NCI-H510A (cell line): ENCODE measurements around the gene CASQ1.
A peak's percentile ranks its signal among the peaks of the same experiment; 100 is the strongest.

Source experiments
- DNase-seq: peaks from one replicate; lab custom pipeline; 2025; lab: John Stamatoyannopoulos, UW

The CASQ1 gene

DNA sequence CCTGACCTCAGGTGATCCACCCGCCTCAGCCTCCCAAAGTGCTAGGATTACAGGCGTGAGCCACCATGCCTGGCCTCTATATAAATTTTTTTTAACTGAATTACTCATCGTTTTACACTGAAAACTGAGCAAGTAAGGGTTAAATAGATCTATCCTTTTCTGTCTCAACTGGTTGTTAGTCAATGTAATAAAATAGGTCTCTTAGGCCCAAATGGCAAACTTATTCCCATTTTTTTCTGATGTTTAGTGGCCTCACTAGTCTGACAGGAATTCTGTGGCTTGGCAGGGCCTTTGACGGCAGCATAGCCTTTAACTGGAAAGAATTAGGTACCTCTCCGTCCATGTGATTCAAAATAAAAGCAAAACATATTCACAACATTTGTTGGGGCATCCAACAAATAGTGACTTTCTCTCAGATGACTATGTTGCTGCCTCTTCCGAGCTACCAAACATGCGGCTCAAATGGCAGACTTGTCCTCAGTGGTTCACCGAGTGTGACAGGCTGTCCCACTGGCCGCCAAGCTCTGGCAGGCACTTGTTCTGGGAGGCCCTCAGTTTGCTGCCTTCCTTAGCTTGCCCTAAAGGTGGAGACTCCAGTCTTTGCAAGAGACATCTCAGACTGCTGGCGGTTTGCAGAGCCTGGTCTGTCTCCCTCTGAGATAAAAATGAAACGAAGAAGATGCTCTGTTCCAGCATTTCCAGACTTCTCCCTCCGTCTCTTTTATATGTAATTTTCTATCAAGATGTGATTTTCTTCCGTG, 21.6 kb upstream of the CASQ1 start:
- DNase-seq: no peak

DNA sequence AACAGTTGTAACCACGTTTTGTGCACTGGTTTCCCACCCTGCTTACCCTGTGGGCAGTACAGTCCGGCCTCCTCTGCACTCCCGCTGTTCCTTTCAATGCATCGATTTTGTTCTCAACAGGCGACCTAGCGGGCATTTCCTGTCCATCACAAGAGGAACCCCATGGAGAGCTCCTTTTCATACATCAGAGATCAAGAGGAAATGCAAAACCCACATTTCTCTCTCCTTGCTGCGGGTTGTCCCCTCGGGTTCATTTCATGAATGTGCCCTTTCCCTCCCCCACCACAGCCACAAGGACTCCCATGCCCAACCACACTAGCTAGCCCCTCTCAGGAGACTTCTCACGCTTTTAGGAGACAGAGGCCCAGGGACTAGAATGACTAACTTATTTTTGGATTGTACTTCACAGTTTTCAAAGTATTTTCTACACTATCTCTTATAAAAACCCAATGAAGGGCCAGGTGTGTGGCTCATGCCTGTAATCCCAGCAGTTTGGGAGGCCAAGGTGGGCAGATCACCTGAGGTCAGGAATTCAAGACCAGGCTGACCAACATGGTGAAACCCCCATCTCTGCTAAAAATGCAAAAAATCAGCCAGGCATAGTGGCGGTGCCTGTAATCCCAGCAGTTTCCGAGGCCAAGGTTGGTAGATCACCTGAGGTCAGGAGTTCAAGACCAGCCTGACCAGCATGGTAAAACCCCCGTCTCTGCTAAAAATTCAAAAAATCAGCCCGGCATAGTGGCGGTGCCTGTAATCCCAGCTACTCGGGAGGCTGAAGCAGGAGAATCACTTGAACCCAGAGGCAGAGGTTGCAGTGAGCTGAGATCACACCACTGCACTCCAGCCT, 20.6 kb upstream of the CASQ1 start:
- DNase-seq: peak; percentile 0

DNA sequence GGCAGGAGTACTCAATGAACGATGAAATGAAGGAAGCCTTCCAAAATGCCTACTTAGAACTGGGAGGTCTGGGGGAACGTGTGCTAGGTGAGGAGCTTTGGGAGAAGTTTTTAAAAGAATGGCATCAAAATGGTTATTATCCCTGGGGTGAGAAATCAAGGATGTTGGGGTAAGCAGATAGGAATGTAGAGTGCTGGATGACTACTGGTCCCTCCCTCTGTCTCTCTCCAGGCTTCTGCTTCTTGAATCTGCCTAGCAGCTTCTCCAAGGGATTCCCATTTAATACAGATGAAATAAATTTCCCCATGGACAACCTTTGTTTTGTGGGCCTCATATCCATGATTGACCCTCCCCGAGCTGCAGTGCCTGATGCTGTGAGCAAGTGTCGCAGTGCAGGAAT, 19.0 kb upstream of the CASQ1 start:
- DNase-seq: no peak

DNA sequence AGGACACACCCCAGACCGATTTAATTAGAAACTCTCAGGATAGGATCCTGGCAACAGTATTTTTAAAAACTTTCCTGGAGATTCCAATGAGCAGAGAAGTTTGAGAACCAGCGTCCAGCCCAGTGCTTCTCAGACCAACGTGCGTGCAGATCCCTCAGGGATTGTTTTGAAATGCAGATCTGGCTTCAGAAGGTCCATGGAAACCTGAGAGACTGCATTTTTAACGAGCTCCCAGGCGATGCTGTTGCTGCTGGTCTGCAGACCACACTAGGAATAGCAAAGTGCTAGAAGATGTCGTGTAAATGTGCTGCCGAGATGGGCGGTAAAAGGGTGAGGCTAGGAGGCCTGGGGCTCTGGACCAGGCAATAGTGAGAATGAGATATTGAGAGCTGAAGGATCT, 18.4 kb upstream of the CASQ1 start:
- DNase-seq: no peak

GRCh38 chr1:160177231-160177630, 13.1 kb upstream of the CASQ1 start:
- no peak for DNase-seq

DNA sequence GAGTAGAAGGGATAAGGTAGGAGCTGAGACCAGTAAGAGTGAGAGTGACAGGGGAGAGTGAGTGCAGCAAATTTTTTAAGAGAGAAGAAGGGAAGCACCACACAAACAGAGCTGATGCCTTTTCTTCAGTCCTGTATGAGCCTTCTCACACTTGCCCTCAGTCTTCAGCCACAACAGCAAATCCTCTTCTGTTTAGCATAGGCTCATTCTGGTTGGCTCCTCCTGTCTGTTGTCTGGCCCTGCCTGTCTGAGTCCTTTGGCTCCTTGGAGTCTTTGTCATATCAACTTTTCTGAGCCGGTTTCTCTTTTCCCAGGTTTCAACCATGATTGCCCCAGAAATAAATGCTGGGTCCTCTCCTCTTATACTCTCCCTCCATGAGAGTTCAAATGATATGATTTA, 12.7 kb upstream of the CASQ1 start:
- DNase-seq: no peak

GRCh38 chr1:160178731-160179130, 11.6 kb upstream of the CASQ1 start:
- DNase-seq: no peak

DNA sequence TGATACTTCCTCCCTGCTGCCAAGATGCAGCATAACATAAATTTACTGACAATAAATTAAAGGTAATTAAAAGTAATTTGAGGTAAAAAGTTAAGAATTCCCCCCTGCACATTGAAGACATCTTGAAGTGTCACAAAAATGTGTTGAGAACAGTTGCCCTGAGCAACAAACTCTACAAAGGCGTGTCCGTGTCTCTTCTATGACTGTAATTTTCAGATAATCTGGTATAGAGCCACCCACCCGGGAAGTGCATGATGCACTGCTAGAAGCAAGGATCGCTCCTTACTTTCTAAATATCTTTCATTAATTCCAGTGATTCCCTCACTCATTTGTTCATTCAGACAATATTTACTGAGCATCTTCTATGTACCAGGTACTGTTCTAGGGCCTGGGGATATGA, 11.0 kb upstream of the CASQ1 start:
- no peak for DNase-seq

GRCh38 chr1:160186246-160186645, 4.1 kb upstream of the CASQ1 start:
- no peak for DNase-seq

DNA sequence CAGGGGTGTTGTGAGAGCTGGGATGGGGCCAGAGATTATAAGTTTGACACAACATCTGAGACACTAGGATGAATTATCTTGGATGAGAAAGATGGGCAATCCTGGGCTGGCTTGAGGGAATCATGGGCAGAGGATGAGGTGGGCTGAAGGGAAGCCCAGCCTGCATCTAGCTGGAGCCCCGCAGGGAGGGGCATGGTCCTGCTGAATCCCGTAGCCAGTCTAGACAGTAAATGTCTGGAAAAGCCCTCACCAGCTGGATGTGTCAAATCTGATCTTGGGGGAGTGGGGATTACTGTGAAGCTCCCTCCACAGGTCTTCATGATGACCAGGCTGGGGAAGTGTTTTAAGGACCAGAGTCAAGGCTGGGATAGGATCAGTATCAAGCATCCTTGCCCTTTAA, 3.6 kb upstream of the CASQ1 start:
- no peak for DNase-seq

DNA sequence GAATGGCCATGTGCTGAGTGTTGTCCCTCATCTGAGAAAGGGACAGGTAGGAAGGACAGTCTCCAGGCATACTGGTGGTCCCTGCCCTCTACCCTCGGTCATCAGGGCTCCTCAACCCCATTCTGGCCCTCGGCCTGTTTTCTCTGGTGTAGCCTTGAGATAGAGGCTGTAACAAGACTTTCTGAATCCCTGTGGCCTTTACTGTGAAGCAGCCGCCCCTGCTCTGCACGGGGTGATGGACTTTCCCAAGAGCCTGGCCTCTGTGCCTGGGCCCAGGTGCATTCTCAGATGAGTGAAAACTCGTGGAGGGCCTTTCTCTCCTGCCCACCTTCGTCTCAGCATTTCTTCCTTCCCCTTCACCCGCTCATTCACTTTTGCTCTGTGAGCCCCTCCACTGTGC, 3.0 kb upstream of the CASQ1 start:
- DNase-seq: no peak

DNA sequence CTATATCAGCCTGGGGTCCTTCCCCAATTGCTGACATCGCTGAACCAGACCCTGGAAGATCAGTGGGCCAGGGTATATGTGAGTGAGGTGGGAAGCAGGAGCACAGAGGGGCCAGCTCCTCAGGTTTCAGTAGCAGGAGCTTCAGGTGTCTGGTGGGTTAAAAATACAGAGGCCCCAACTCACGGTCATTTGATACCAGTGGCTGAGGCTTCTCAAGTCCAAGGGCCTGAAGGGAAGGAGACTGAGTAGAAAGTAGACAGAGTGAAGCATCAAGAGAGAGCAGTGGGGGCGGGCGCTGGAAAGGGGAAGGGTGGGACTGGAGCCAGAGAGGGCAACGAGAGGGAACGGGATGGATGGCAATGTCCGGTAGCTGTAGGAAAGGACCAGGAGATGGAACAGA, 2.0 kb upstream of the CASQ1 start:
- no peak for DNase-seq

- DNase-seq: no peak
Observed at GRCh38 chr1:160191756-160192155, 1.4 kb downstream of the CASQ1 start.

DNA sequence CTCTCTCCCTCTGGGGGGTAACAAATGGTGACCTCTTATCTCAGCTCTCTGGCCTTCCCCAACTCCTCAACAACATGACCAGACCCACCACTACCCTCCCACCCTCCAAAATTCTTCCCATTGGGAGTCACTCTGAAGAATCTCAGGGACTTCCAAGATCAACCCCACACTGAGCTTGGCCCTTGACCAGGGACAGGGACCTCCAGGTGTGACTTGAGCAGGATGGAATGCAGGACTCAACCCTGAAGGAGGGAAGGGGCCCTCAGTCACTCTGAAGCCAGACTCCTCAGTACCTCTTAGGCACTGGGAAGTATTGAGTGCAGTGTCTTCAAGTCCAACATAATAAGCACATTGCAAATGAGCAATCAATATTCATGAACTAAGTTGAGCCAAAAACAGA, 1.9 kb downstream of the CASQ1 start:
- DNase-seq: no peak

DNA sequence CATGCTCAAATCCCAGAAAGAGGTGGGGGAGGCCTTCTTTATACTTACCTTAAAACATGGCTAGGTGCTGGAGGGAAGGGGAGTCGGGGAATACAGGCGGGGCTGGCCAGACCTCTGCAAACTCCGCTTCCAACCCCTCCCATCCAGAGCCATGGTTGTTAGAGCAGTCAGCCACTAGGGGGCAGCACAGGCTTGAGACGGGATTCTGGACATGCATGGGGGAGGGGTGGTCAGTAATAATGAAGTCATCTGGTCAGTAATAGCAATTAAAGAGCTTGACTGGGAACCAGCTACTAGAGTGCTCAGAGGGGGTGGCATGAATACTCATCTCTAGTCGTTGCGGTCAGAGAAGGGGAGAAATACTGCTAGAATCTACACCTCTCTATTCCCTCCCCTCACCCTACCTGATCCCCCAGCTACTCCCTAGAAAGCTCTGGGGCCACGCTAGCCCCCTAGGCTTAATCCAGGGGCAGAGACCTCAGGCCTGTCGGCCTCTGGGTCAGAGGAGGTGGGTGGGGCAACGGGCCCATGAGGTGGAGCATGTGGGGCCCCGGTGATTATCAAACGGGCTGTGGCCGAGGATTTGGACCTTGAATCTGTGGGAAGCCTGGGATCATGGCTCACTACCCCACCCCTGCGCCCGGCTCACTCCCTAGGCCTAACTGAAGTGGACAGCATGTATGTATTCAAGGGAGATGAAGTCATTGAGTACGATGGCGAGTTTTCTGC, 2.9 kb downstream of the CASQ1 start:
- DNase-seq: peak; percentile 30

- DNase-seq: no peak
Observed at GRCh38 chr1:160193832-160194736, 3.7 kb downstream of the CASQ1 start.

- DNase-seq: no peak
Observed at GRCh38 chr1:160194737-160195059, 4.3 kb downstream of the CASQ1 start.

DNA sequence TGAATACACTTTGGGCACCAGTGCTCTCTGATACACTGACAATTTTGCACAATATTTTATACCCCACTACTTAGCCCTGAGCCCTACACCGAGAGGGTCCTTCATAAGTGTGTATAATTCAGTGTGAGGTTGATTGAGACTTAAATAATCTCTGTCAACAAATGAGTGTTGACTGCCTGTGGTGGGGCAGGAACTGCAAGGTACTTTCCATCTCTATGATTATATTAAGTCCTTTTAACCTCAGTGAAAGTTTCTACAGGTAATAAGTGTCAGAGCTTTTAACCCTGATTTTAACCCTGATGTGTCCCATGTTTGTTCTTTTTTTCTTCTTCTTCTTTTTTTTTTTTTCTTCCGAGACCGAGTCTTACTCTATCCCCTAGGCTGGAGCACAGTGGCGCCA, 5.8 kb downstream of the CASQ1 start:
- no peak for DNase-seq

DNA sequence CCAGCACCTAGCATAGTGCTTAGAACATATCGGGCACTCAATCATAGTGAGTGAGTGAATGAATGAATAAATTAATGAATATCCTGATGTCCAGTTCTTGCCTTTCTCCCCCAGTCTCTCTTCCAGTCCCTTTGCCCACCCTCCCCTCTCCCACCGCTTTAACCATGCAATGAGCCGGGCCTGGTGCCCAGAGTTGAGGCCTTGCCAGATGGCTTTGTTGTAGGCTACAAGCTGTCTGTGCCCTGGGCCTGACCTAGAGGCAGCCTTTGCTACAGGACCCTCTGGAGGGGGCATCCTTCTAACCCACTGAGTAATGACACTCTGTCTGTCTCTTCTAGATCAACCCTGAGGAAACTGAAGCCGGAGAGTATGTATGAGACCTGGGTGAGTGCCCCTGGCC, 6.9 kb downstream of the CASQ1 start:
- DNase-seq: no peak

- DNase-seq: no peak
Observed at GRCh38 chr1:160200786-160201185, 10.4 kb downstream of the CASQ1 start.

DNA sequence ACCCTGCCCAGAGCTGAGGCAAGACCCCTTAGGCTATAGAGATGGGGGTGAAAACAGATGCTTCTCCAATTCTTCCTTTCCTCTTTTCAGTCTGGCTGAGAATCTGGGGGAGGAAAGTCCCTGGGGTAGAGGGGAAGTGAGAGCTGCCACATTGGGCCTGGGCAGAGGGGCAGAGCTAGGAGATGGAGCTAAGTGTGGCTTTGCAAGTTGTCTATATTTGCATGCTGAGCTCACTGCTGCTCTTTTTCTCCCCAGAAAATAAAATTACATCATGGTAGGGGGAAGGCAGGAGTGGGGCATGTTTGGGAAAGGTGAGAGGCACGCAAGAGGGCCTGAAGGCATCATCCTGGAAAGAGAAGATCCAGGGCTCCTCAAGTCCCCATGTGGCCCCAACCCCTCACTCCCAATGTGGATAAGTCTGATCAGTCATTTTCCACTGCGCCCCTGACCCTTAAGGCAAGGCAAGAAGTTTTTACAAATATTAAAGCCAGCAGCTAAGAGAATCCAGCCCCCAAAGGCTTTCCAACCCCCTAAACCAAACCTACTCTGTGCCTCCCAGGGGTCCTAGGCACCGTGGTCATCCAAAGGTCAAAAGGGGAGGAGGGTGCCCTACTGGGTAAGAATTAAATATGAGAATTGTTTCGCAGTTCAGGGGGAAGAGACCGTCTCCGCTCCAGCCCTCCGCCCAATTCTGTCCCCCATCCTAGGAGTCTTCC, 14.3 kb downstream of the CASQ1 start:
- no peak for DNase-seq
